ENCODE results near the gene SKA2.

SKA2 gene
- long read RNA-seq, transcript SKA2-208 (2 exons, 533 nt), result minor isoform, 7 of 177 reads
- long read RNA-seq, transcript SKA2-206 (3 exons, 595 nt), result minor isoform, 34 of 177 reads
- long read RNA-seq, transcript SKA2-201 (4 exons, 2,798 nt), result major isoform, 102 of 177 reads
- long read RNA-seq, transcript SKA2-209 (4 exons, 570 nt), result minor isoform, 10 of 177 reads
- long read RNA-seq, partial matches to known transcripts, result 1 of 177 reads
- long read RNA-seq, other reads (novel, unspliced or antisense), result 11 of 177 reads

GRCh38 chr17:59154721-59155438 lies at the start of gene SKA2:
Gene SKA2 (minus strand): TSS chr17:59155186. CDS start chr17:59155163, 23 bp downstream.
- no peak for TF ChIP-seq POLR2AphosphoS5 (IDR thresholded peaks at IDR 0.05; ENCODE audit: low read depth)
- no peak for TF ChIP-seq CTCF (IDR thresholded peaks at IDR 0.05; ENCODE audit: insufficient read depth, low read length)
- peak within 1 kb of the TSS; percentile 79 for H3K27ac ChIP-seq (replicated peaks)
- no peaks in the 10 kb centered on the region for H3K27me3 ChIP-seq (ENCODE audit: insufficient read depth, poor library complexity, severe bottlenecking)
- peak in 1 of 2 experiments; percentile 20 for DNase-seq (ENCODE audit: low read depth in 1 of 2, low spot score in 1 of 2)
- H3K4me3 ChIP-seq (replicated peaks; ENCODE audit: insufficient read depth, low read length), result peak within 1 kb of the TSS; percentile 84

GRCh38 chr17:59202320-59202719 lies 47.3 kb upstream of the SKA2 start:
- H3K27ac ChIP-seq (replicated peaks), result no peak overlapping the region
- DNase-seq (ENCODE audit: low read depth in 1 of 2, low spot score in 1 of 2), result no peak
- TF ChIP-seq POLR2AphosphoS5 (IDR thresholded peaks at IDR 0.05; ENCODE audit: low read depth) (no peak), GABPA (IDR thresholded peaks at IDR 0.05; ENCODE audit: low read depth) (no peak), REST (IDR thresholded peaks at IDR 0.05; ENCODE audit: insufficient replicate concordance, low read depth) (no peak), CTCF (IDR thresholded peaks at IDR 0.05; ENCODE audit: insufficient read depth, low read length) (no peak), SPI1 (IDR thresholded peaks at IDR 0.05; ENCODE audit: borderline replicate concordance, low read depth) (no peak)

GRCh38 chr17:59199398-59199797 lies 44.4 kb upstream of the SKA2 start:
- TF ChIP-seq REST (IDR thresholded peaks at IDR 0.05; ENCODE audit: insufficient replicate concordance, low read depth) (no peak), POLR2AphosphoS5 (IDR thresholded peaks at IDR 0.05; ENCODE audit: low read depth) (no peak), SPI1 (IDR thresholded peaks at IDR 0.05; ENCODE audit: borderline replicate concordance, low read depth) (no peak), CTCF (IDR thresholded peaks at IDR 0.05; ENCODE audit: insufficient read depth, low read length) (no peak)
- no peak overlapping the region for H3K27ac ChIP-seq (replicated peaks)
- DNase-seq (ENCODE audit: low read depth in 1 of 2, low spot score in 1 of 2), result no peak

More at GRCh38 chr17:59202320-59202719, 47.3 kb upstream of the SKA2 start:
- Histone ChIP-seq H3K27me3 (ENCODE audit: insufficient read depth, poor library complexity, severe bottlenecking) (no peaks in the 10 kb centered on the region), H3K4me3 (replicated peaks; ENCODE audit: insufficient read depth, low read length) (no peak overlapping the region)

More at GRCh38 chr17:59199398-59199797, 44.4 kb upstream of the SKA2 start:
- Histone ChIP-seq H3K27me3 (ENCODE audit: insufficient read depth, poor library complexity, severe bottlenecking) (no peaks in the 10 kb centered on the region), H3K4me3 (replicated peaks; ENCODE audit: insufficient read depth, low read length) (no peak overlapping the region)
